Fibroblast of lung (primary cell): ENCODE data around the gene FUCA2. TPM values are rescaled to one million over a fixed set of nuclear protein-coding genes. Genes with fewer than 3 reads are reported as not detected.

Experiments
- DNase-seq, 2 donors: peaks; one replicate each; pipeline versions ENCODE4 v3.0.0 to v3.0.0-alpha.2; 2010; ENCODE audit warnings: low read depth in 2 of 2
- H2AFZ ChIP-seq: 2 replicates; pipeline ENCODE4 v1.5.1; 2012; ENCODE audit warnings: low read length, control low read depth, inconsistent platforms
- H3K27ac ChIP-seq: 2 replicates; pipeline ENCODE4 v1.5.1; 2011; ENCODE audit warnings: low read length, control low read depth; ENCODE audit not compliant: insufficient read depth
- H3K27me3 ChIP-seq: 2 replicates; pipeline ENCODE4 v1.5.1; 2011; ENCODE audit warnings: mild to moderate bottlenecking, low read length; ENCODE audit not compliant: control insufficient read depth, insufficient read depth
- H3K36me3 ChIP-seq: 2 replicates; pipeline ENCODE4 v1.5.1; 2011; ENCODE audit warnings: low read length; ENCODE audit not compliant: control insufficient read depth, insufficient read depth
- H3K4me1 ChIP-seq: 2 replicates; pipeline ENCODE4 v1.5.1; 2011; ENCODE audit warnings: low read length; ENCODE audit not compliant: control insufficient read depth, insufficient read depth; ENCODE audit errors: extremely low read depth
- H3K4me2 ChIP-seq: 2 replicates; pipeline ENCODE4 v1.5.1; 2011; ENCODE audit warnings: low read length, control low read depth; ENCODE audit not compliant: insufficient read depth; ENCODE audit errors: extremely low read depth
- H3K4me3 ChIP-seq, 4 experiments: fragments of 200-600 bp in 1 of 4; sonication (generic) in 1 of 4; replicated peaks in 1 of 4; 2 replicates each; pipeline ENCODE4 v1.5.1; 2011 to 2016; ENCODE audit warnings: low read length in 4 of 4, low read depth in 3 of 4, mild to moderate bottlenecking in 3 of 4, control low read depth in 2 of 4, inconsistent platforms in 1 of 4, mixed read lengths in 1 of 4; ENCODE audit not compliant: insufficient read depth in 1 of 4; ENCODE audit errors: control extremely low read depth in 1 of 4
- H3K79me2 ChIP-seq: 2 replicates; pipeline ENCODE4 v1.5.1; 2012; ENCODE audit warnings: mild to moderate bottlenecking, low read length, inconsistent platforms; ENCODE audit not compliant: control insufficient read depth, insufficient read depth
- H3K9ac ChIP-seq: 2 replicates; pipeline ENCODE4 v1.5.1; 2011; ENCODE audit warnings: mild to moderate bottlenecking, low read length, control low read depth; ENCODE audit not compliant: insufficient read depth
- H3K9me3 ChIP-seq: 2 replicates; pipeline ENCODE4 v1.5.1; 2012; ENCODE audit warnings: low read depth, low read length; ENCODE audit not compliant: control insufficient read depth, insufficient read depth
- H4K20me1 ChIP-seq: 2 replicates; pipeline ENCODE4 v1.5.1; 2011; ENCODE audit warnings: low read length; ENCODE audit not compliant: control insufficient read depth, insufficient read depth; ENCODE audit errors: extremely low read depth
- EZH2 ChIP-seq: IDR thresholded peaks from 2 replicates; pipeline ENCODE4 v1.5.1; 2012; ENCODE audit warnings: low read length, control low read depth, mild to moderate bottlenecking; ENCODE audit errors: missing control alignments
- polyA minus RNA-seq: library from RNA; depleted of rRNA, polyadenylated mRNA; stranded (reverse); fragments of >200 nt; gene quantifications from 2 replicates; pipeline ENCODE4 v1.2.3, GENCODE V29; 2011; ENCODE audit warnings: low replicate concordance
- polyA plus RNA-seq, 2 donors: library from polyadenylated mRNA; depleted of rRNA in 1 of 2; stranded (reverse) in 1 of 2; unstranded in 1 of 2; fragments of >200 nt; gene quantifications; 2 replicates each; pipeline ENCODE4 v1.2.1, GENCODE V29; 2011 to 2012; ENCODE audit warnings: missing spikeins in 1 of 2
- total RNA-seq: library from RNA; depleted of rRNA; stranded (reverse); fragments of >200 nt; gene quantifications from 2 replicates; pipeline ENCODE4 v1.2.1, GENCODE V29; 2014
- TF ChIP-seq, protein P1 (sequence below), 2 donors: IDR thresholded peaks in 1 of 2; conservative IDR thresholded peaks in 1 of 2; 1 replicate in 1 of 2; 2 replicates in 1 of 2; pipeline ENCODE4 v1.5.1; 2011 to 2012; ENCODE audit warnings: low read length in 2 of 2, control low read depth in 1 of 2, inconsistent platforms in 1 of 2, low read depth in 1 of 2, mild to moderate bottlenecking in 1 of 2

FUCA2 gene, protein sequence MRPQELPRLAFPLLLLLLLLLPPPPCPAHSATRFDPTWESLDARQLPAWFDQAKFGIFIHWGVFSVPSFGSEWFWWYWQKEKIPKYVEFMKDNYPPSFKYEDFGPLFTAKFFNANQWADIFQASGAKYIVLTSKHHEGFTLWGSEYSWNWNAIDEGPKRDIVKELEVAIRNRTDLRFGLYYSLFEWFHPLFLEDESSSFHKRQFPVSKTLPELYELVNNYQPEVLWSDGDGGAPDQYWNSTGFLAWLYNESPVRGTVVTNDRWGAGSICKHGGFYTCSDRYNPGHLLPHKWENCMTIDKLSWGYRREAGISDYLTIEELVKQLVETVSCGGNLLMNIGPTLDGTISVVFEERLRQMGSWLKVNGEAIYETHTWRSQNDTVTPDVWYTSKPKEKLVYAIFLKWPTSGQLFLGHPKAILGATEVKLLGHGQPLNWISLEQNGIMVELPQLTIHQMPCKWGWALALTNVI
- total RNA-seq, result 53.7 and 60.8 TPM in 2 replicates
- 107 and 123 TPM in 2 replicates for polyA plus RNA-seq
- 86.8 and 115 TPM in 2 replicates for polyA plus RNA-seq (2012)
- polyA minus RNA-seq, result 16.3 and 21.3 TPM in 2 replicates

GRCh38 chr6:143510991-143511891 lies at the start of gene FUCA2:
Gene FUCA2 (minus strand): TSS chr6:143511720. CDS start chr6:143511634, 86 bp downstream.
- peak; percentile 87 to 93 for DNase-seq
- peak within 1 kb of the TSS; percentile 86 for H3K4me2 ChIP-seq

DNA sequence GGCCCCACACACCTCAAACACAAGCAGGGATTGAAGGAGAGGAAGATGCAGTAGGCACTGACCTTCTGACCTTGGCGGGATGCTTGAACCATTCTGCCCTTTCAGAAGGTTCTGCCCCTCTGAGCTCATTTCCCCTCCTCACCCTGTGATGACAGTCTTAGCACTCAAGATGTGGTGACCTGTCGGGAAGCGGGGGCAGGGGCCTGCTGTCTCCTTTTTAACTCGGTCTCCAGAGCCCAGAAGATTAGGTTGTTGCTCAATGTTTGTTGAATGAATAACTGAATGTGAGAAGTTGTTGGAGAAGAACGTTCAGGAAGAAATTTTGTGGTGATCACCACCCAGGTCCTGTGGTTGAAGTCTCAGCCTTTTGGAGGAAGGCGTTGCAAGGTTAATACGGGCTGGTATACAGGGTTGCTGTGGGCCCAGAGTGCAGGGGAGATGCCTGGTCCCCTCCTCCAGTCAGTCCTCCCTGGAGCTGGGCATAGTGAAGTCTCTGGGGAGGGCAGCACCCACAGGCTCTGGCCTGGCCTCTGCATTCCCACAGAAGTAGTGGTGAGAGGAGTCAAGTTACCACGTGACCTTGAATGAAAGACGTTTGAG lies 49.7 kb upstream of the FUCA2 start:
- no peak overlapping the region for H2AFZ ChIP-seq
- no peak overlapping the region for H3K27ac ChIP-seq
- TF ChIP-seq EZH2, result no peak
- TF ChIP-seq, protein P1, sequence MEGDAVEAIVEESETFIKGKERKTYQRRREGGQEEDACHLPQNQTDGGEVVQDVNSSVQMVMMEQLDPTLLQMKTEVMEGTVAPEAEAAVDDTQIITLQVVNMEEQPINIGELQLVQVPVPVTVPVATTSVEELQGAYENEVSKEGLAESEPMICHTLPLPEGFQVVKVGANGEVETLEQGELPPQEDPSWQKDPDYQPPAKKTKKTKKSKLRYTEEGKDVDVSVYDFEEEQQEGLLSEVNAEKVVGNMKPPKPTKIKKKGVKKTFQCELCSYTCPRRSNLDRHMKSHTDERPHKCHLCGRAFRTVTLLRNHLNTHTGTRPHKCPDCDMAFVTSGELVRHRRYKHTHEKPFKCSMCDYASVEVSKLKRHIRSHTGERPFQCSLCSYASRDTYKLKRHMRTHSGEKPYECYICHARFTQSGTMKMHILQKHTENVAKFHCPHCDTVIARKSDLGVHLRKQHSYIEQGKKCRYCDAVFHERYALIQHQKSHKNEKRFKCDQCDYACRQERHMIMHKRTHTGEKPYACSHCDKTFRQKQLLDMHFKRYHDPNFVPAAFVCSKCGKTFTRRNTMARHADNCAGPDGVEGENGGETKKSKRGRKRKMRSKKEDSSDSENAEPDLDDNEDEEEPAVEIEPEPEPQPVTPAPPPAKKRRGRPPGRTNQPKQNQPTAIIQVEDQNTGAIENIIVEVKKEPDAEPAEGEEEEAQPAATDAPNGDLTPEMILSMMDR (conservative IDR thresholded peaks at IDR 0.05 in 1 of 2, IDR thresholded peaks at IDR 0.05 in 1 of 2; ENCODE audit: low read depth in 1 of 2, low read length in 2 of 2), result no peak
- H3K4me1 ChIP-seq, result peaks cover 5% of the 10 kb centered on the region
- no peak overlapping the region for H3K4me2 ChIP-seq
- no peaks in the 10 kb centered on the region for H3K27me3 ChIP-seq
- H3K79me2 ChIP-seq, result no peaks in the 10 kb centered on the region
- H4K20me1 ChIP-seq, result no peaks in the 10 kb centered on the region
- H3K9ac ChIP-seq, result no peak overlapping the region
- H3K9me3 ChIP-seq, result no peaks in the 10 kb centered on the region
- no peak for DNase-seq
- H3K36me3 ChIP-seq, result no peaks in the 10 kb centered on the region
- H3K4me3 ChIP-seq, result no peak overlapping the region

More at GRCh38 chr6:143510991-143511891, at the start of gene FUCA2:
- TF ChIP-seq, protein P1 (conservative IDR thresholded peaks at IDR 0.05 in 1 of 2, IDR thresholded peaks at IDR 0.05 in 1 of 2; ENCODE audit: low read depth in 1 of 2, low read length in 2 of 2), result no peak
- TF ChIP-seq EZH2, result no peak
- H3K9ac ChIP-seq, result peak within 1 kb of the TSS; percentile 88
- H3K79me2 ChIP-seq, result peaks cover 28% of the 10 kb centered on the region
- peak within 1 kb of the TSS; percentile 94 for H3K27ac ChIP-seq
- H3K36me3 ChIP-seq, result peaks cover 4% of the 10 kb centered on the region
- no peaks in the 10 kb centered on the region for H3K27me3 ChIP-seq
- no peaks in the 10 kb centered on the region for H3K9me3 ChIP-seq
- peaks cover 5% of the 10 kb centered on the region for H3K4me1 ChIP-seq
- H4K20me1 ChIP-seq, result no peaks in the 10 kb centered on the region
- peak within 1 kb of the TSS; percentile 73 to 83 (median 78) for H3K4me3 ChIP-seq
- H2AFZ ChIP-seq, result peak within 1 kb of the TSS; percentile 96
